HTR-8/SVneo (cell line): Measurements from ENCODE around the gene FNDC1.

Experiments
- DNase-seq: peaks from one replicate; pipeline ENCODE4 v3.0.0; 2011; ENCODE audit warnings: low spot score, mixed read lengths; ENCODE audit not compliant: insufficient read length
- FAIRE-seq: peaks from 2 replicates; lab custom pipeline; 2011; peaks lifted over from hg19 to GRCh38; lab: Jason Lieb, UNC

The FNDC1 gene

DNA sequence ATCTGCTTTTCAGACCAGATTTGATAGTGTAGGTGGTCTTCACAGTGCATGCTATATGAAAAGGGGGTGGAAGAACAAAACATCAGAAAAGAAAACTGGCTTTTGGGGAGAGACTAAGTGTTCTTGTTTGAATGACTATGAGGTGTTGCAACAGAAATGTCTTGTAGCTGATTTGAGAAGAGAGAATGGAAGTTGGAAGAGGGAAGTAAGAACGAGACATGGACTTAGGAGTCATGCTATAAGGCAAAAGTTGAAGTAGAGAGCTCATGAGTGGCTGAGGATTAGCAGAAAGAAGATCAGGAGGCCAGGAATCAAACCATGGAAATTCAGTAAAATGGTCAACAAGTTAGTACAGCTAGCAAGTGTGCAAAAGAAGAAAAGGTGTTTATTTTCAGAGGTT, 32.1 kb downstream of the FNDC1 start:
- DNase-seq = no peak
- no peak for FAIRE-seq

- FAIRE-seq = no peak
- DNase-seq = peak; percentile 57
These were observed 34.3 kb downstream of the FNDC1 start for GRCh38 chr6:159203304-159204005.

- no peak for FAIRE-seq
These were observed 35.4 kb downstream of the FNDC1 start for GRCh38 chr6:159204605-159205004.

GRCh38 chr6:159212028-159212427, 42.8 kb downstream of the FNDC1 start:
- FAIRE-seq = no peak
- no peak for DNase-seq

More at GRCh38 chr6:159204605-159205004, 35.4 kb downstream of the FNDC1 start:
- DNase-seq = no peak

DNA sequence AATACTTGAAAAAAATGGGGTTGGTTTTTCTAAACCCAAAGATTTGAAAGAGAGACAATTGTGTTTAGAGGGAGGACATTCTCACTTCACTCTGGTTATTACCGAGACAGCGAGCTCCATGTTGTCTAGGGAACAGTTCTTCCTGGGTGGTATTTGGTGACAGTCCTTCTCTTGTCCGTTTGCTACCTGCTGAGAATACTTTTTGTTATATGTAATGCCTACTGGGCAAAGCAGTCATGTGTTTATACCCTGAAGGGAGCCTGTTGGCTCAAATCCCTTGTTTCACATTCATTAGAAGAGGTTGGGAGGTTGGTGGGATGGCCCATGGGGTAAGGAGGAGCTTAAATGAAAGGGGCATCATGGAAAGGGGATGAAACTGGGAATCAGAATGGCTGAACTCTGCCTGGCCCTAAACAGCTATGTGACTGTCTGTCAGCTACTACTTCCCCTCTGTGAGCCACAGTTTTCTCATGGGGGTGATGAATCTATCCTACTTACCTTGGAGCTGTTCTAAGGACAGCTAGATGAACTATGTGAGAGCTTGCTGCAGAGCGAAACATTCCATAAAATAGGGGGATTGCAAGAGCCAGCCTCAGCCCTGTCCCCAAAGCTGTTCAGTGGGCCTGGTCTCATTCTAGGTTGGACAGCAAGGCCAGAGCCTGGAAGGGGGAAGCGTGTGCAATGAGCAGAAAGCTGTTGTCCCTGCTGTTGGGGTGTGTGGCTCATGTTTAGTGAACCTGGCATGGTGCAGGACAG, 43.5 kb downstream of the FNDC1 start:
- DNase-seq (no peak), FAIRE-seq (no peak)

DNA sequence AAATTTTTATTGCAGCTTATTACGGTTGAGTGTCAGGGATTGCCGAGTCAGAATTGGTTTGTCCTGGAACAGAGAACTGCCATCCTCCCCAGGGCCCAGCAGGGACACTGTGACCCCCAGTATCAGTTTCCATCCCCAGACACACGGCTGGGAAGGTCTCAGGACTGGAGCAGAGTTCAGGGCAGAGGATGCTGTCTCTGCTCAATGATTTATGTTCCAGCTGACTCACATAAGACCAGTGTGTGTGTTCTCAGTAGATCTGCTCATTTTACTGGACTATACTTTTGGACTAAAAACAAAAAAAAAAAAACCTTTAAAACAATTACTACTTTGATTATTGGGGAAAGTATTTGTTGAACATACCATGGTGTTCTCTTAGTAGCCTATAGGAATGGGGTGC, 44.2 kb downstream of the FNDC1 start:
- FAIRE-seq (no peak), DNase-seq (no peak)

- DNase-seq (no peak), FAIRE-seq (no peak)
These were observed 45.1 kb downstream of the FNDC1 start for GRCh38 chr6:159214281-159214680.

DNA sequence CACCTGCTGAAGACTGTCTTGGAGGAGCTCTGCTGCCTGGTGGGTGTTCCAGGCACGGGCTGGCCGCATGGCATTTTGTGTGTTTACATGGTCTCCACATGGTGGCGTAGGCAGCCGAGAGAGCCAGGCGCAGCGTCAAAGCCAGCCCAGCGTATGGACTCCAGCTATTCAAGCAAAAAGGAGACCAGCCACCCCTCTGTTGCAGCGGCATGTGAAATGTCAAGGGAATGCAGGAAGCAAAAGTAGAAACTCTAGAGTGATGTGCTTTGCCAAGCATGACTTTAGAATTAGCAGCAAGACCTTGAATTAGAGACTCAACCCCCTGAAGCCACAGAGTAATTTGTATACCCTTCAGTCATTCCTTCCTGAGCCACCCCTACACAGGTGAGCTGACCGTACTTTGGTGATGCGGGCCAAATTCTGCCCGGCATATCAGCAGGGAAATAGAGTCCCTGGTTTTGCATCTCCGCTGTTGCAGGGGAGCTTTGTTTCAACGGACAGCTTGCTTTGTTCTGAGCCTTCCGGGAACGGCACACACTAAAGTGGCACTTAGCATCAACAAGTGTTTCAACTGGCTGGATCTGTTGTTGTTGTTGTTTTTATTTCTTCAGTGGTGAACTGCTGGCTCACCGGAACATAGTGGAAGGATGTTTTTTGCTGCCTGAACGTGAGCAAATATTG, 48.5 kb downstream of the FNDC1 start:
- DNase-seq (no peak), FAIRE-seq (no peak)

DNA sequence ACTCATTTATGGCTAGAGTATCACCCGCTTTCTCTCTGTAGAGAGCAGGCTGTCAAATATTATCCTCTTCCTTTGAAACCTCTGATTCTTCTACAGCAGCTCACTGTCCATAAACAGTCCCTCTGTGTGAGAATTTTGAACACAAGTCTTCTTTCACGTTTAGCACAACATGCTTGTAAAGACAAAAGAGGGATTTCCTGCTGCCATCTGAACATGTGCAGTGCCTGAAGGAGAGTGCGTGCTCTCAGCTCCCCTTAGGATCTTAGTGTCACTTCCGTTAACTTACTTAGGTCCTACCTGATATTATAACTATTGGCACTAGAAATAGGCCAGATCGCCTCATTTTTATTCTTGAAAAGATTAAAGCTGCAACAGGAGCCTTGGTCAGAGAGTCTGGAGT, 50.9 kb downstream of the FNDC1 start:
- no peak for FAIRE-seq

GRCh38 chr6:159221486-159222170, 52.4 kb downstream of the FNDC1 start:
- DNase-seq = no peak
- no peak for FAIRE-seq

More for the DNA sequence above, 50.9 kb downstream of the FNDC1 start:
- DNase-seq = no peak

DNA sequence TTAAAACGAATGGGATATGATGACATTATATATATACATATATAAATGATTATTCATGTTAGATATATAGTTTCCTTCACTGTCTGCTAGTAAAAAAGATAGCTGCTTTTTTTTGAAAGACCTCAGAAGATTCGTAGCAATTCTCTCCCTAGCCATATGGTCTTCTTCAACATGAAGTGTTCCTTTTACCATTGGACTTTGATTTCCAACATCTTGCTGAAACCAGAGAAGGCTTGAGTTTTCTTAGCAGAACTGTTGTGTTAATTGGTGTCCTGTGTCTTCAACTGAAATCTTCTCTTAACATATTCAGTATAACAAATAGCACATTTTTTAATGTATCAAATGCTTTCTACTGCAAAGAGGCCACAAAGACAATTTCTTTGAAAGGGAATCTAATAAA, 55.3 kb downstream of the FNDC1 start:
- FAIRE-seq = no peak
- no peak for DNase-seq

DNA sequence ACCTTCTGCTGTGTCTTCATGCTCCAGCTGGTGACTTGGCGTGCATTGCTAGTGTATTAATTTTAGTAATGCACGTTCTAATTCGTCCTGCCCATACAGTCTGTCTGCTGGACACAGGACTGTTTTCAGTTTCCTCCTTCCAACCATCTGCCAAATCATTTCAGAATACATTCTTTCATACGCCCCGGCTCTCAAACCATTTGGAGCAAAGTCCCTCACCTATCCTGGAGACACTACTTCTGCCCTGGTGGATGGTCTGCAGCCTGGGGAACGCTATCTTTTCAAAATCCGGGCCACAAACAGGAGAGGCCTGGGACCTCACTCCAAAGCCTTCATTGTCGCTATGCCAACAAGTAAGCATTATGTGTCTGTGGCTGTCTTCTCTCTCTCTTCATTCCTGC, 60.5 kb downstream of the FNDC1 start:
- no peak for FAIRE-seq
- DNase-seq = no peak

DNA sequence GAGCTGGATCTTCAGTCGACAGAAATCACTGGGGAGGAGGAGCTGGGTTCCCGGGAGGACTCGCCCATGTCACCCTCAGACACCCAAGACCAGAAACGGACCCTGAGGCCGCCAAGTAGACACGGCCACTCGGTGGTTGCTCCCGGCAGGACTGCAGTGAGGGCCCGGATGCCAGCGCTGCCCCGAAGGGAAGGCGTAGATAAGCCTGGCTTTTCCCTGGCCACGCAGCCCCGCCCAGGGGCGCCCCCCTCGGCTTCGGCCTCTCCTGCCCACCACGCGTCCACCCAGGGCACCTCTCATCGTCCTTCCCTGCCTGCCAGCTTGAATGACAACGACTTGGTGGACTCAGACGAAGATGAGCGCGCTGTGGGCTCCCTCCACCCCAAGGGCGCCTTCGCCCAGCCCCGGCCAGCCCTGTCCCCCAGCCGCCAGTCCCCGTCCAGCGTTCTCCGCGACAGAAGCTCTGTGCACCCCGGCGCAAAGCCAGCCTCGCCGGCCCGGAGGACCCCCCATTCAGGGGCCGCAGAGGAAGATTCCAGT, 63.0 kb downstream of the FNDC1 start:
- DNase-seq = no peak
- no peak for FAIRE-seq

DNA sequence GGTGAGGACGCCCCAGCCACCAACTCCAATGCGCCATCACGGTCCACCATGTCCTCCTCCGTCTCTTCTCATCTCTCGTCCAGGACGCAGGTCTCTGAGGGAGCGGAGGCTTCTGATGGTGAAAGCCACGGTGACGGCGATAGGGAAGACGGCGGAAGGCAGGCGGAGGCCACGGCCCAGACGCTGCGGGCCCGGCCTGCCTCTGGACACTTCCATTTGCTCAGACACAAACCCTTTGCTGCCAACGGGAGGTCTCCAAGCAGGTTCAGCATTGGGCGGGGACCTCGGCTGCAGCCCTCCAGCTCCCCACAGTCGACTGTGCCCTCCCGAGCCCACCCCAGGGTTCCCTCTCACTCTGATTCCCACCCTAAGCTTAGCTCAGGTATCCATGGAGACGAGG, 63.6 kb downstream of the FNDC1 start:
- no peak for DNase-seq
- no peak for FAIRE-seq

- no peak for FAIRE-seq
- no peak for DNase-seq
These were observed 64.3 kb downstream of the FNDC1 start for GRCh38 chr6:159233365-159234101.

GRCh38 chr6:159234102-159234553, 64.9 kb downstream of the FNDC1 start:
- DNase-seq (no peak), FAIRE-seq (no peak)

- DNase-seq (no peak), FAIRE-seq (no peak)
These were observed 69.8 kb downstream of the FNDC1 start for GRCh38 chr6:159238920-159239558.

- DNase-seq (no peak), FAIRE-seq (no peak)
These were observed 79.9 kb downstream of the FNDC1 start for GRCh38 chr6:159249128-159249527.

DNA sequence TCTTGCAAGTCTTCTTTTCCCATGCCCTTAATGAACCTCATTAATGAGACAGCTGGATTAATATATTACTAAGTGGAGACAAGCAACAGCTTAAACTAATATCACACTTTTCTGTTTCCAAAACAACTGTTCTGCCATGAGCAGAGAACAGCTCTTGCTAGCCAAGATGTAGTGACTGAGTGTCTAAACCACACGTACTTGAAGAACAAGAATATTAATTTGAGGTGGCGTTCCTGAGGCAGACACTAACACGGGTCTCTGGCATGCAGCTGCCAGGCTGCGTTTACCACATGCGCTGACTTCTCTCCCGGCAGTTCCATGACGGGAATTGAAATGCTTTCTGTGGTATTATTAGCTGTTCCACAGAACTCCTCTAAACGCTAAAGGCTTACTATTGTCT, 80.6 kb downstream of the FNDC1 start:
- DNase-seq (no peak), FAIRE-seq (no peak)
